Measurements from ENCODE around the gene MSRB1. TPM values are rescaled to one million over a fixed set of nuclear protein-coding genes. Genes with fewer than 3 reads are reported as not detected.
A peak's percentile ranks its signal among the peaks of the same experiment; 100 is the strongest.

MSRB1 gene
- polyA plus RNA-seq, 1 donor from 2014 or later = 6.0 TPM

DNA sequence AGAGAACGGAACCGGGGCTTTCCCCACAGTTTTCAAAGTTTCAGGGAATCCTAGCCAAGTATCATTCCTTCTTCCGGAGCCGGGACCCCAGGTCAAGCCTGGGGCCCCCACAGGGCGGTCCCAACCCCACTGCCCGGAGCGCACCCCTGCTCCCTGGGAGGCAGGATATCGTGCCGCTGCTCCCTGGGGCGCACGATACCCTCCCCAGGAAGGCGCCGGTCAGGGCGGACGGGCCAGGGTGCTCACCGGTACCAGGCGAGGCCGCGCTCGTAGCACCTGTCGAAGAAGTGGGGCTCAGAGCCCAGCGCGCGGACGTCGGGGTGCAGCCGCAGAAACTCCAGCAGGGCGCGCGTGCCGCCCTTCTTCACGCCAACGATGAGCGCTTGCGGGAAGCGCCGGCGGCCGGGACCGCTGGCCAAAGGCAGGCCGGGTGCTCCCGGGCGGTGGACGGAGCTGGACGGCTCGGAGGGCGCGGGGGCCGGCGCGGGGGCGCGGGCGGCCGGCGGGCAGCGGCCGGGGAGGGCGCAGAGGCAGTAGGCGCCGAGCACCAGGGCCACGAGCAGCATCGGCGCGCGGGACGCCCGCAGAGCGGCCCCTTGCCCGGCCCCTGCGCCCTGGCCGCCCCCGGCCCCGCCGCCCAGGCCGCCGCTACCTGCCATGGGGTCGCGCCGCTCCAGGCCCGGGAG lies 25.2 kb downstream of the MSRB1 start:
- Histone ChIP-seq H3F3A (ENCODE audit: insufficient read depth, low read length, poor library complexity, severe bottlenecking) (no peaks in the 10 kb centered on the region), H3K27ac (ENCODE audit: low read length) (no peak overlapping the region), H3K79me2 (replicated peaks; ENCODE audit: insufficient read depth, low read length) (no peaks in the 10 kb centered on the region), H3K9me3 (ENCODE audit: low read length) (no peaks in the 10 kb centered on the region), H3K9me2 (ENCODE audit: insufficient read depth, low read length) (no peaks in the 10 kb centered on the region), H3K4me2 (ENCODE audit: low read length) (no peak overlapping the region), H2AFZ (ENCODE audit: low read depth, low read length) (no peak overlapping the region), H3K4me3 (ENCODE audit: low read length) (peak overlapping the region; percentile 47), H3K27me3 (ENCODE audit: insufficient read depth, low read depth, low read length) (peaks cover 63% of the 10 kb centered on the region), H4K20me1 (ENCODE audit: insufficient read depth) (no peaks in the 10 kb centered on the region), H3K36me3 (ENCODE audit: insufficient read depth, low read length) (no peaks in the 10 kb centered on the region), H3K9ac (ENCODE audit: low read length) (no peak overlapping the region)
- TF ChIP-seq MXI1 (conservative IDR thresholded peaks at IDR 0.05; ENCODE audit: poor library complexity, severe bottlenecking) = no peak
- peak; percentile 90 for TF ChIP-seq EZH2 (IDR thresholded peaks at IDR 0.05; ENCODE audit: borderline replicate concordance, insufficient read depth, low read length, poor library complexity, severe bottlenecking)

DNA sequence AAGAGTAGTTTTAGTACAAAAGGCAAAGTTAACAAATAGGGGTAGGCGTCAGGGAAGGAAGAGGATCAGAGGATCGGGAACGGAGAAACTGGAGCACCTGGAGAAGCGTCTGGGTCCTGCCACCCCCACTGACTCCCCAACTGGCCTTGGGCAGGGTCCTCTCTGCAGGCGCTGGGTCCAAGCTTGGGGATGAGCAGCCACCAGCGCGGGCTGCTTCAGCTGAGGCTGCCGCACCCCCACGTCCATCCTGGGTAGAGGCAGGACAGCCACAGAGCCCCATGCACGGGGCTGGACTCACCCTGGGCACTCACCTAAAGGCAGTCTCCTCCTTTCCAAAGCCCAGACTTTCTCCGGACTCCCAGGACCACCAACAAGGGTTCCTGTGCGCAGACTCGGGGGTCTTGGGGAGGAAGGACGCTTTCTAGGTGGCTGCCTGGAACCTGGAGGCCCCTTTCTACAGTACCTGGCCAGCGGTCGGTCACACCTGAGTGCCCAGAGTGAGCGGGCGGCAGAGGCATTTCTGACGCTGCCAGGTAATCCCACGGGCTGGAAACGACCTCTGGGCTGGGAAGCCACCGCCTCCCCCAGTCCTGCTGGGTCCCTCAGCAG lies 25.8 kb downstream of the MSRB1 start:
- Histone ChIP-seq H3K4me2 (ENCODE audit: low read length) (no peak overlapping the region), H3K4me3 (ENCODE audit: low read length) (peak overlapping the region; percentile 47), H3K9me3 (ENCODE audit: low read length) (no peaks in the 10 kb centered on the region), H2AFZ (ENCODE audit: low read depth, low read length) (no peak overlapping the region), H3K36me3 (ENCODE audit: insufficient read depth, low read length) (no peaks in the 10 kb centered on the region), H3F3A (ENCODE audit: insufficient read depth, low read length, poor library complexity, severe bottlenecking) (no peaks in the 10 kb centered on the region), H3K27ac (ENCODE audit: low read length) (no peak overlapping the region), H3K79me2 (replicated peaks; ENCODE audit: insufficient read depth, low read length) (no peaks in the 10 kb centered on the region), H3K9me2 (ENCODE audit: insufficient read depth, low read length) (no peaks in the 10 kb centered on the region), H4K20me1 (ENCODE audit: insufficient read depth) (no peaks in the 10 kb centered on the region), H3K9ac (ENCODE audit: low read length) (no peak overlapping the region), H3K27me3 (ENCODE audit: insufficient read depth, low read depth, low read length) (peaks cover 61% of the 10 kb centered on the region)
- no peak for TF ChIP-seq TAF1 (IDR thresholded peaks at IDR 0.05; ENCODE audit: low read depth)
- TF ChIP-seq MXI1 (conservative IDR thresholded peaks at IDR 0.05; ENCODE audit: poor library complexity, severe bottlenecking) = no peak
- no peak for TF ChIP-seq REST (IDR thresholded peaks at IDR 0.05; ENCODE audit: borderline replicate concordance)
- no peak for TF ChIP-seq SMC3 (conservative IDR thresholded peaks at IDR 0.05; ENCODE audit: poor library complexity)

DNA sequence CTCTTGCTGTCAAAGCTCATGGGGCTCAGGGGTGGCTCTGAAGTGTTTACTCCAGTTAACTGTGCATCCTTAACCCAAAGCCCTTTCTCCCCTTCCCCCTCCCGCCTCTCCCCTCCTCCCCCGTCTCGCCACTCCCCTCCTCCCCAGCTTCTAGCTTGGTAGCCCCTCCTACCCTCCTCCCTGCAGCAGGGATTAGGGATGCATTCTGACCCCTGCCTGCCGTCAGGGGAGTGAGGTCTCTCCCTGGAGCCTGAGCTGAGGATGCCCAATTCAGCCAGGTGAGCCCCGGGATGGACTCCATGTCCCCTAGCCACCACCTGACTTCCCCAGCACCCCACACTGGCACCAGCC lies 26.4 kb downstream of the MSRB1 start:
- no peak overlapping the region for H3K4me3 ChIP-seq (ENCODE audit: low read length)
- H3F3A ChIP-seq (ENCODE audit: insufficient read depth, low read length, poor library complexity, severe bottlenecking) = no peaks in the 10 kb centered on the region
- no peaks in the 10 kb centered on the region for H3K36me3 ChIP-seq (ENCODE audit: insufficient read depth, low read length)
- TF ChIP-seq MXI1 (conservative IDR thresholded peaks at IDR 0.05; ENCODE audit: poor library complexity, severe bottlenecking) = no peak
- TF ChIP-seq SMC3 (conservative IDR thresholded peaks at IDR 0.05; ENCODE audit: poor library complexity) = no peak
- no peak for TF ChIP-seq EZH2 (IDR thresholded peaks at IDR 0.05; ENCODE audit: borderline replicate concordance, insufficient read depth, low read length, poor library complexity, severe bottlenecking)
- no peak for TF ChIP-seq CTCF (IDR thresholded peaks at IDR 0.05; ENCODE audit: poor library complexity, severe bottlenecking)
- TF ChIP-seq RAD21 (conservative IDR thresholded peaks at IDR 0.05) = no peak
- TF ChIP-seq REST (IDR thresholded peaks at IDR 0.05; ENCODE audit: borderline replicate concordance) = no peak
- no peak for TF ChIP-seq TAF1 (IDR thresholded peaks at IDR 0.05; ENCODE audit: low read depth)
- no peak for TF ChIP-seq EP300 (conservative IDR thresholded peaks at IDR 0.05; ENCODE audit: poor library complexity, severe bottlenecking)
- TF ChIP-seq POLR2AphosphoS5 (IDR thresholded peaks at IDR 0.05) = no peak
- H3K9me2 ChIP-seq (ENCODE audit: insufficient read depth, low read length) = no peaks in the 10 kb centered on the region
- H3K27ac ChIP-seq (ENCODE audit: low read length) = no peak overlapping the region
- H3K27me3 ChIP-seq (ENCODE audit: insufficient read depth, low read depth, low read length) = peaks cover 61% of the 10 kb centered on the region
- H2AFZ ChIP-seq (ENCODE audit: low read depth, low read length) = no peak overlapping the region
- H3K4me2 ChIP-seq (ENCODE audit: low read length) = no peak overlapping the region
- H3K79me2 ChIP-seq (replicated peaks; ENCODE audit: insufficient read depth, low read length) = no peaks in the 10 kb centered on the region
- no peaks in the 10 kb centered on the region for H3K9me3 ChIP-seq (ENCODE audit: low read length)
- no peak overlapping the region for H3K9ac ChIP-seq (ENCODE audit: low read length)
- H4K20me1 ChIP-seq (ENCODE audit: insufficient read depth) = no peaks in the 10 kb centered on the region

All from neural cell (in vitro differentiated cells).